Liver (tissue), 9 donors: ENCODE data around the gene CHKA. TPM values are rescaled to one million over a fixed set of nuclear protein-coding genes. Genes with fewer than 3 reads are reported as not detected.

Experiments used
- DNase-seq: peaks from one replicate; pipeline ENCODE4 v3.0.0-alpha.2; 2017; ENCODE audit warnings: low spot score
- H3K27ac ChIP-seq, 2 donors: one replicate each; pipeline ENCODE4 v1.7.0; 2013; ENCODE audit warnings: inconsistent platforms in 2 of 2, low read length in 2 of 2, control low read depth in 1 of 2, low read depth in 1 of 2, mild to moderate bottlenecking in 1 of 2
- H3K27me3 ChIP-seq, 4 donors: one replicate each; pipeline versions ENCODE4 v1.6.1 to v1.7.0; 2013; ENCODE audit warnings: low read length in 3 of 4, inconsistent platforms in 1 of 4, mild to moderate bottlenecking in 1 of 4, moderate library complexity in 1 of 4; ENCODE audit not compliant: control insufficient read depth in 4 of 4, insufficient read depth in 4 of 4
- H3K36me3 ChIP-seq, 4 donors: one replicate each; pipeline versions ENCODE4 v1.6.1 to v1.7.0; 2013; ENCODE audit warnings: low read length in 3 of 4, mild to moderate bottlenecking in 3 of 4, low read depth in 1 of 4, moderate library complexity in 1 of 4; ENCODE audit not compliant: control insufficient read depth in 4 of 4, insufficient read depth in 3 of 4
- H3K4me1 ChIP-seq, 4 donors: one replicate each; pipeline versions ENCODE4 v1.6.1 to v1.7.0; 2013; ENCODE audit warnings: low read length in 3 of 4, mild to moderate bottlenecking in 3 of 4, moderate library complexity in 1 of 4; ENCODE audit not compliant: control insufficient read depth in 4 of 4, insufficient read depth in 4 of 4
- H3K4me3 ChIP-seq, 3 donors: one replicate each; pipeline versions ENCODE4 v1.6.1 to v1.7.0; 2013; ENCODE audit warnings: low read length in 3 of 3, control low read depth in 1 of 3, low read depth in 1 of 3, mild to moderate bottlenecking in 1 of 3
- H3K9ac ChIP-seq, 2 donors: one replicate each; pipeline ENCODE4 v1.7.0; 2013; ENCODE audit warnings: low read length in 2 of 2, mild to moderate bottlenecking in 2 of 2, moderate library complexity in 2 of 2, control low read depth in 1 of 2, low read depth in 1 of 2
- H3K9me3 ChIP-seq, 4 donors: one replicate each; pipeline versions ENCODE4 v1.6.1 to v1.7.0; 2013; ENCODE audit warnings: low read length in 3 of 4; ENCODE audit not compliant: control insufficient read depth in 4 of 4
- ATF3 ChIP-seq: IDR thresholded peaks from 2 replicates; pipeline ENCODE4 v1.6.1; 2016; ENCODE audit warnings: antibody characterized with exemption
- EGR1 ChIP-seq, 2 donors: IDR thresholded peaks; 2 replicates each; pipeline ENCODE4 v1.6.1; 2016 to 2018; ENCODE audit warnings: antibody characterized with exemption in 2 of 2, low read depth in 2 of 2
- FOXA1 ChIP-seq: IDR thresholded peaks from 2 replicates; pipeline ENCODE4 v1.6.1; 2016; ENCODE audit warnings: antibody characterized with exemption
- FOXA2 ChIP-seq: IDR thresholded peaks from 2 replicates; pipeline ENCODE4 v1.6.1; 2016; ENCODE audit warnings: antibody characterized with exemption
- GABPA ChIP-seq, 2 donors: IDR thresholded peaks in 1 of 2; conservative IDR thresholded peaks in 1 of 2; 2 replicates each; pipeline ENCODE4 v1.6.1; 2016; ENCODE audit warnings: antibody characterized with exemption in 2 of 2, mild to moderate bottlenecking in 1 of 2, moderate library complexity in 1 of 2
- HNF4A ChIP-seq, 2 donors: conservative IDR thresholded peaks; 2 replicates each; pipeline ENCODE4 v1.6.1; 2016; ENCODE audit warnings: antibody characterized with exemption in 2 of 2, mild to moderate bottlenecking in 2 of 2
- HNF4G ChIP-seq: IDR thresholded peaks from 2 replicates; pipeline ENCODE4 v1.6.1; 2016; ENCODE audit warnings: antibody characterized with exemption
- JUND ChIP-seq, 2 donors: IDR thresholded peaks; 2 replicates each; pipeline ENCODE4 v1.6.1; 2016; ENCODE audit warnings: antibody characterized with exemption in 2 of 2
- NR2F2 ChIP-seq: IDR thresholded peaks from 2 replicates; pipeline ENCODE4 v1.6.1; 2016; ENCODE audit warnings: antibody characterized with exemption
- RAD21 ChIP-seq, 2 donors: IDR thresholded peaks; 2 replicates each; pipeline ENCODE4 v1.6.1; 2016; ENCODE audit warnings: antibody characterized with exemption in 2 of 2, mild to moderate bottlenecking in 2 of 2
- RXRA ChIP-seq, 2 donors: IDR thresholded peaks; 2 replicates each; pipeline ENCODE4 v1.6.1; 2017 to 2018; ENCODE audit warnings: antibody characterized with exemption in 2 of 2, mild to moderate bottlenecking in 1 of 2
- SP1 ChIP-seq: IDR thresholded peaks from 2 replicates; pipeline ENCODE4 v1.6.1; 2018; ENCODE audit warnings: antibody characterized with exemption, mild to moderate bottlenecking
- TAF1 ChIP-seq: conservative IDR thresholded peaks from 2 replicates; pipeline ENCODE4 v1.6.1; 2016; ENCODE audit warnings: antibody characterized with exemption, mild to moderate bottlenecking
- YY1 ChIP-seq: IDR thresholded peaks from 2 replicates; pipeline ENCODE4 v1.6.1; 2016; ENCODE audit warnings: antibody characterized with exemption, mild to moderate bottlenecking
- ZBTB33 ChIP-seq: IDR thresholded peaks from 2 replicates; pipeline ENCODE4 v1.6.1; 2016; ENCODE audit warnings: antibody characterized with exemption
- WGBS: extraction: QIAGEN DNeasy Blood & Tissue Kit; methylation state at CpG from one replicate; pipeline ENCODE4 v1.1.7; 2013; 5-methylcytosine and 5-hydroxymethylcytosine counted together
- polyA plus RNA-seq, 2 donors: library from polyadenylated mRNA; stranded (reverse) in 1 of 2; unstranded in 1 of 2; fragments of 200-250 nt in 1 of 2; fragments of >200 nt in 1 of 2; fragmentation: Nextera tagmentation in 1 of 2; extraction: Ambion mirVana in 1 of 2; gene quantifications; one replicate each; pipeline versions ENCODE4 v1.2.1 to v1.2.3, GENCODE V29; 2013 to 2015
- total RNA-seq, 2 donors: library from RNA; depleted of rRNA; stranded (reverse); fragments of >200 nt; gene quantifications; one replicate each; pipeline ENCODE4 v1.2.3, GENCODE V29; 2014
- TF ChIP-seq, protein P1 (sequence below): fragments of 150-350 bp; IDR thresholded peaks from 2 replicates; pipeline ENCODE4 v1.5.1; 2017; ENCODE audit warnings: improper control_type of control experiment, low read depth, low read length; ENCODE audit not compliant: missing input control
- TF ChIP-seq, protein P2 (sequence below): IDR thresholded peaks from 2 replicates; pipeline ENCODE4 v1.6.1; 2016; ENCODE audit warnings: antibody characterized with exemption
- TF ChIP-seq, protein P3 (sequence below): IDR thresholded peaks from 2 replicates; pipeline ENCODE4 v1.6.1; 2016; ENCODE audit warnings: antibody characterized with exemption, mild to moderate bottlenecking
- donor health status: healthy.
- donor health status: healthy.
- donor health status: healthy.
- donor health status: healthy.
- donor health status: healthy.

CHKA gene
- total and polyA plus RNA-seq, 4 donors: 11.4 to 41.9 (median 17.3) TPM

DNA sequence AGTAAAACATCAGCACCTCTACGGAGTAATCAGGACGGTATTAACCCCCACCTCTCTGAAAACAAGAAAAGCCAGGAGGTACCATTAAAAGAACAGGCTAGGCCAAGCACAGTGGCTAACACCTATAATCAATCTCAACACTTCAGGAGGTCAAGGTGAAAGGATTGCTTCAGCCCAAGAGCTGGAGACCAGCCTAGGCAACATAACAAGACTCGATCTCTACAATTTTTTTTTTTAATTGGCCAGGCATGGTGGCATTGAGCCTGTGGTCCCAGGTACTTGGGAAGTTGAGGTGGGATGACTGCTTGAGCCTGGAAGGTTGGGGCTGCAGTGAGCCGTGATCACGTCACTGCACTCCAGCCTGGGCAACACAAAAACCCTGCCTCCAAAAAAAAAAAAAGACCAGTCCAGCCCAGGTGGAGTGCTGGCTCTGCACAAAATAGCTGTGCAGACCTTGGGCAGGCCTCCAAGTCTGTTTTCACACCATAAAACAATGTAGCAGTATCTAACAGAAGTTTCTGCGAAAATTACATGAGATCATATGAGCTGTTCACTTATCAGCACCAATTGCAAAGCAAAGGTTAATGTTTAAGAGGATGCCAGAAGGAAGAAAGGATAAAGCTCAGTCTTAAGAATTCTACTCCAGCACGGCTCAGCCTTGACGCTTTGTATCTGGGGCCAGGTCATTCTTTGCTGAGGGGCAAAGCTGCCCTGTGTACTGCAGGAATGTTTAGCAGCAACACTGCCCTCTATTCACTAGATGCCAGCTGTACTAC lies 14.8 kb downstream of the CHKA start:
- H3K9ac ChIP-seq: no peak overlapping the region
- H3K27ac ChIP-seq: peak overlapping the region; percentile 28 to 50
- 27% methylated on average over 8 of the region's 8 CpGs for WGBS
- no peak for TF ChIP-seq GABPA (IDR thresholded peaks at IDR 0.05 in 1 of 2, conservative IDR thresholded peaks at IDR 0.05 in 1 of 2)
- TF ChIP-seq SP1: no peak
- TF ChIP-seq NR2F2: no peak
- TF ChIP-seq EGR1 (IDR thresholded peaks at IDR 0.05; ENCODE audit: low read depth in 2 of 2): no peak
- TF ChIP-seq RXRA (IDR thresholded peaks at IDR 0.05): peak in 1 of 2 donors; percentile 22
- TF ChIP-seq HNF4A (conservative IDR thresholded peaks at IDR 0.05): peak; percentile 12 to 28
- no peaks in the 10 kb centered on the region for H3K27me3 ChIP-seq
- H3K4me1 ChIP-seq: peaks cover 2 to 34% (median 24%) of the 10 kb centered on the region in 4 donors
- no peak for DNase-seq
- H3K36me3 ChIP-seq: no peaks in the 10 kb centered on the region
- no peak overlapping the region for H3K4me3 ChIP-seq
- no peaks in the 10 kb centered on the region for H3K9me3 ChIP-seq

DNA sequence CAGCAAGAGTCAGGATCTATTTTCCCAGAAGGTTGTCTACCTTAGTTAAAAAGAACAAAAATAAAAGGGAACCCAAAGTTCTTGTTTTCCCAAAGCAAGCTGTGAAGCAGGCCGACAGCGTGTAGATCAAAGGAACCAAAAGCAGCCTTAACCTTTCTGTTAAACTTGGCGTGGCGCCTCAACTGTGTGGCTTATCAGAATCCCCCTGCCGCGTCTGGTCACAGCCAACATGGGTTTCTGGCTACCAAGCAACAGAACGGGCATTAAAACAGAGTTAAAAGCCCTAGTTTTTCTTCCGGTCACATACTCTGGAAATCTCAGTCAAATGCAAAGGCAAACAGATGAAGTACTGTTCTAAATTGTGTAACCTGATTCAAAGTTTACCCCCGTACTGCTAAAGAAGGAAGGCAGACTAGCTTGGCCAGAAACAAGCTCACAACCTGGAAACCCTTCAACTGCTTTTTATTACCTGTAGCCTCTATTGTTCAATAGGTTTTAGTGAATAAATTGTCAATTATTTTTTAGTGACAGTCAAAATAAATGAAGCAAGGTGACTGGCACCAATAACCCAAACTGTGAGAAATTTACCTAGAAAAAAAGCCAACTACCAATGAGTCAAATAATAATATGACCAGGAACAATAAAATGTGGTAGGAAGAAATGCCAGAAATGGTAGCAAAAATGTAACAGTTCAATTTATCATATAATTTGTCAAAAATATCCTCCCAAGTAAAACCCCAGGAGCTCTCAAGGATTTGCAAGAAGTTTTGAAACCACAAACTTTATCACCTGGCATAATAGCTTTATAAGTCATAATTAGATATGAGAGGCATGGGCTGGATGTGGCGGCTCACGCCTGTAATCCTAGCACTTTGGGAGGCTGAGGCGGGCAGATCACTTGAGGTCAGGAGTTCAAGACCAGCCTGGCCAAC lies 21.4 kb downstream of the CHKA start:
- Histone ChIP-seq H3K27ac (peak overlapping the region; percentile 70 to 82), H3K4me1 (peaks cover 5 to 28% (median 17%) of the 10 kb centered on the region in 4 donors), H3K9ac (peak overlapping the region; percentile 16 to 76), H3K9me3 (no peaks in the 10 kb centered on the region), H3K4me3 (no peak overlapping the region), H3K27me3 (no peaks in the 10 kb centered on the region), H3K36me3 (no peaks in the 10 kb centered on the region)
- TF ChIP-seq TAF1 (peak; percentile 76), FOXA2 (no peak), ATF3 (no peak), JUND (IDR thresholded peaks at IDR 0.05) (peak in 1 of 2 donors; percentile 57), SP1 (peak; percentile 72), RXRA (IDR thresholded peaks at IDR 0.05) (peak; percentile 72 to 88), YY1 (peak; percentile 68), FOXA1 (no peak), RAD21 (IDR thresholded peaks at IDR 0.05) (peak; percentile 48 to 53), ZBTB33 (peak; percentile 17), NR2F2 (peak; percentile 71), EGR1 (IDR thresholded peaks at IDR 0.05; ENCODE audit: low read depth in 2 of 2) (no peak), GABPA (IDR thresholded peaks at IDR 0.05 in 1 of 2, conservative IDR thresholded peaks at IDR 0.05 in 1 of 2) (peak in 1 of 2 donors; percentile 47), HNF4G (peak; percentile 31), HNF4A (conservative IDR thresholded peaks at IDR 0.05) (peak; percentile 74 to 80)
- TF ChIP-seq, protein P1, sequence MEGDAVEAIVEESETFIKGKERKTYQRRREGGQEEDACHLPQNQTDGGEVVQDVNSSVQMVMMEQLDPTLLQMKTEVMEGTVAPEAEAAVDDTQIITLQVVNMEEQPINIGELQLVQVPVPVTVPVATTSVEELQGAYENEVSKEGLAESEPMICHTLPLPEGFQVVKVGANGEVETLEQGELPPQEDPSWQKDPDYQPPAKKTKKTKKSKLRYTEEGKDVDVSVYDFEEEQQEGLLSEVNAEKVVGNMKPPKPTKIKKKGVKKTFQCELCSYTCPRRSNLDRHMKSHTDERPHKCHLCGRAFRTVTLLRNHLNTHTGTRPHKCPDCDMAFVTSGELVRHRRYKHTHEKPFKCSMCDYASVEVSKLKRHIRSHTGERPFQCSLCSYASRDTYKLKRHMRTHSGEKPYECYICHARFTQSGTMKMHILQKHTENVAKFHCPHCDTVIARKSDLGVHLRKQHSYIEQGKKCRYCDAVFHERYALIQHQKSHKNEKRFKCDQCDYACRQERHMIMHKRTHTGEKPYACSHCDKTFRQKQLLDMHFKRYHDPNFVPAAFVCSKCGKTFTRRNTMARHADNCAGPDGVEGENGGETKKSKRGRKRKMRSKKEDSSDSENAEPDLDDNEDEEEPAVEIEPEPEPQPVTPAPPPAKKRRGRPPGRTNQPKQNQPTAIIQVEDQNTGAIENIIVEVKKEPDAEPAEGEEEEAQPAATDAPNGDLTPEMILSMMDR: no peak
- TF ChIP-seq, protein P2, sequence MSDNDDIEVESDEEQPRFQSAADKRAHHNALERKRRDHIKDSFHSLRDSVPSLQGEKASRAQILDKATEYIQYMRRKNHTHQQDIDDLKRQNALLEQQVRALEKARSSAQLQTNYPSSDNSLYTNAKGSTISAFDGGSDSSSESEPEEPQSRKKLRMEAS: peak; percentile 79
- TF ChIP-seq, protein P3, sequence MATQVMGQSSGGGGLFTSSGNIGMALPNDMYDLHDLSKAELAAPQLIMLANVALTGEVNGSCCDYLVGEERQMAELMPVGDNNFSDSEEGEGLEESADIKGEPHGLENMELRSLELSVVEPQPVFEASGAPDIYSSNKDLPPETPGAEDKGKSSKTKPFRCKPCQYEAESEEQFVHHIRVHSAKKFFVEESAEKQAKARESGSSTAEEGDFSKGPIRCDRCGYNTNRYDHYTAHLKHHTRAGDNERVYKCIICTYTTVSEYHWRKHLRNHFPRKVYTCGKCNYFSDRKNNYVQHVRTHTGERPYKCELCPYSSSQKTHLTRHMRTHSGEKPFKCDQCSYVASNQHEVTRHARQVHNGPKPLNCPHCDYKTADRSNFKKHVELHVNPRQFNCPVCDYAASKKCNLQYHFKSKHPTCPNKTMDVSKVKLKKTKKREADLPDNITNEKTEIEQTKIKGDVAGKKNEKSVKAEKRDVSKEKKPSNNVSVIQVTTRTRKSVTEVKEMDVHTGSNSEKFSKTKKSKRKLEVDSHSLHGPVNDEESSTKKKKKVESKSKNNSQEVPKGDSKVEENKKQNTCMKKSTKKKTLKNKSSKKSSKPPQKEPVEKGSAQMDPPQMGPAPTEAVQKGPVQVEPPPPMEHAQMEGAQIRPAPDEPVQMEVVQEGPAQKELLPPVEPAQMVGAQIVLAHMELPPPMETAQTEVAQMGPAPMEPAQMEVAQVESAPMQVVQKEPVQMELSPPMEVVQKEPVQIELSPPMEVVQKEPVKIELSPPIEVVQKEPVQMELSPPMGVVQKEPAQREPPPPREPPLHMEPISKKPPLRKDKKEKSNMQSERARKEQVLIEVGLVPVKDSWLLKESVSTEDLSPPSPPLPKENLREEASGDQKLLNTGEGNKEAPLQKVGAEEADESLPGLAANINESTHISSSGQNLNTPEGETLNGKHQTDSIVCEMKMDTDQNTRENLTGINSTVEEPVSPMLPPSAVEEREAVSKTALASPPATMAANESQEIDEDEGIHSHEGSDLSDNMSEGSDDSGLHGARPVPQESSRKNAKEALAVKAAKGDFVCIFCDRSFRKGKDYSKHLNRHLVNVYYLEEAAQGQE: peak; percentile 27
- WGBS: 23% methylated on average over 12 of the region's 12 CpGs
- DNase-seq: peak; percentile 72
